Vagina (tissue), 2 donors: Measurements from ENCODE around the gene MRTO4.
A peak's percentile ranks its signal among the peaks of the same experiment; 100 is the strongest.

Source experiments
- POLR2A ChIP-seq, 2 donors: fragments of 450-650 bp; IDR thresholded peaks; one replicate each; pipeline ENCODE4 v1.6.1; 2017; ENCODE audit warnings: antibody characterized with exemption in 2 of 2, mild to moderate bottlenecking in 2 of 2, moderate library complexity in 2 of 2
- POLR2AphosphoS5 ChIP-seq, 2 donors: sonication (generic); formaldehyde crosslinking; IDR thresholded peaks; one replicate each; pipeline ENCODE4 v1.9.0; 2017; ENCODE audit warnings: antibody characterized with exemption in 2 of 2, mild to moderate bottlenecking in 2 of 2, low read depth in 1 of 2; ENCODE audit not compliant: insufficient read depth in 1 of 2
- TF ChIP-seq, protein P1 (sequence below), 3 experiments: fragments of 450-650 bp in 2 of 3; fragments of 200-600 bp in 1 of 3; sonication (generic) in 1 of 3; IDR thresholded peaks; one replicate each; pipeline ENCODE4 v1.5.1; 2017 to 2019; ENCODE audit warnings: antibody characterized with exemption in 3 of 3, mild to moderate bottlenecking in 2 of 3, moderate library complexity in 2 of 3

DNA sequence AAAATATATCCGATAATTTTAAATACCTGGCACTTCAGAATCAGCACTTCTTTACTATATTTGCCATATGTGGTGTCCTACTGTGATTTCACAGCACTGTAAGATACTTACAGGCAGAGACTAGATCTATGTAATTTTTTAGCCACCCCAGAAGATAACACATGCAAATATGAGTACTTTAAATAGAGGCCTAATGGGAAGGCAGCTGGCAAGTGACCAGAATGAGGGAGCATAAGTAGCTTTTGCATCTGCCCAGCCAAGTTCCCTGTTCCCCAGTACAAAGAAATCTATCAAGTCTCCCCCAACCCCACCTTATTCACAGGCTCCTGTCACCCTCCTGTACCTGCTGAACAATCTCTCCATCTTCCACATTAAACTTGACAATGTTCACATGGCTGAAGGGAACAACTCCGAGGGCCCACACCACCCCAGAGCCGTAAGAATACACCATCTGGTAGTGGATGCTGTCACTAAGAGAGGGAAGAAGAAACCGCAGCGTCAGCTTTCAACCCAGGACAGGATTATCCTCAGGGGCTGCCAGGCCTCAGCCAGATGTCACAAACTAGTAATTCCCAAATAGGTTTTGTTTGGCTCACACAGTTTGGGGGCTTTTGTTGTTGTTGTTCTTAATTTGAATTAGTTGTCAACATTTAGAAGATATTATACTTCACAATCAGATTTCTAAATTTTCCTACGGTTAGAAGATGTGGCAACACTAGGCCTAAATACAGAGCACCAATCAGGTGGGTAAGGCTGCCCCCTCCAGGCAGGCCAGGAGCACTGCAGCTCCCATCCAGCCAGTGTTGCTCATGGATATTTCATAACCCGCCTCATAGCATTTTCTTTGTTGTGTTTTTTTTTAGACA, 10.7 kb upstream of the MRTO4 start:
- no peak for TF ChIP-seq POLR2AphosphoS5 (IDR thresholded peaks at IDR 0.05; ENCODE audit: insufficient read depth in 1 of 2, low read depth in 1 of 2)
- TF ChIP-seq, protein P1, sequence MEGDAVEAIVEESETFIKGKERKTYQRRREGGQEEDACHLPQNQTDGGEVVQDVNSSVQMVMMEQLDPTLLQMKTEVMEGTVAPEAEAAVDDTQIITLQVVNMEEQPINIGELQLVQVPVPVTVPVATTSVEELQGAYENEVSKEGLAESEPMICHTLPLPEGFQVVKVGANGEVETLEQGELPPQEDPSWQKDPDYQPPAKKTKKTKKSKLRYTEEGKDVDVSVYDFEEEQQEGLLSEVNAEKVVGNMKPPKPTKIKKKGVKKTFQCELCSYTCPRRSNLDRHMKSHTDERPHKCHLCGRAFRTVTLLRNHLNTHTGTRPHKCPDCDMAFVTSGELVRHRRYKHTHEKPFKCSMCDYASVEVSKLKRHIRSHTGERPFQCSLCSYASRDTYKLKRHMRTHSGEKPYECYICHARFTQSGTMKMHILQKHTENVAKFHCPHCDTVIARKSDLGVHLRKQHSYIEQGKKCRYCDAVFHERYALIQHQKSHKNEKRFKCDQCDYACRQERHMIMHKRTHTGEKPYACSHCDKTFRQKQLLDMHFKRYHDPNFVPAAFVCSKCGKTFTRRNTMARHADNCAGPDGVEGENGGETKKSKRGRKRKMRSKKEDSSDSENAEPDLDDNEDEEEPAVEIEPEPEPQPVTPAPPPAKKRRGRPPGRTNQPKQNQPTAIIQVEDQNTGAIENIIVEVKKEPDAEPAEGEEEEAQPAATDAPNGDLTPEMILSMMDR (IDR thresholded peaks at IDR 0.05): peak; percentile 71 to 91 (median 85)
- no peak for TF ChIP-seq POLR2A (IDR thresholded peaks at IDR 0.05)
